KMS-11 (cell line): Measurements from ENCODE around the gene ZBTB44.

Experiments
- H2AFZ ChIP-seq: fragments of 200-600 bp; sonication (generic); 2 replicates; pipeline ENCODE4 v1.6.1; 2016; ENCODE audit warnings: antibody characterized with exemption, mixed run types, low read depth
- H3K27ac ChIP-seq: fragments of 200-600 bp; sonication (generic); 2 replicates; pipeline ENCODE4 v1.6.1; 2016; ENCODE audit warnings: mild to moderate bottlenecking, mixed run types
- H3K27me3 ChIP-seq: fragments of 200-600 bp; sonication (generic); 2 replicates; pipeline ENCODE4 v1.6.1; 2017; ENCODE audit warnings: mild to moderate bottlenecking, low read depth, mixed run types, moderate library complexity; ENCODE audit not compliant: insufficient read depth
- H3K36me3 ChIP-seq: fragments of 200-600 bp; sonication (generic); 2 replicates; pipeline ENCODE4 v1.6.1; 2017; ENCODE audit warnings: mild to moderate bottlenecking, mixed run types; ENCODE audit not compliant: insufficient read depth
- H3K4me1 ChIP-seq: fragments of 200-600 bp; sonication (generic); 2 replicates; pipeline ENCODE4 v1.6.1; 2016; ENCODE audit warnings: mild to moderate bottlenecking, low read depth, mixed run types; ENCODE audit not compliant: poor library complexity, severe bottlenecking
- H3K4me2 ChIP-seq: fragments of 200-600 bp; sonication (generic); 2 replicates; pipeline ENCODE4 v1.7.0; 2016; ENCODE audit warnings: mild to moderate bottlenecking, mixed run types
- H3K4me3 ChIP-seq: fragments of 200-600 bp; sonication (generic); IDR thresholded peaks from 2 replicates; pipeline ENCODE4 v1.6.1; 2017; ENCODE audit warnings: low read depth, low read length, mixed read lengths; ENCODE audit not compliant: insufficient read depth
- H3K79me2 ChIP-seq: fragments of 200-600 bp; sonication (generic); 2 replicates; pipeline ENCODE4 v1.6.1; 2016; ENCODE audit warnings: low read depth, mixed run types; ENCODE audit not compliant: insufficient read depth
- H3K9ac ChIP-seq: fragments of 200-600 bp; sonication (generic); 2 replicates; pipeline ENCODE4 v1.6.1; 2016; ENCODE audit warnings: mild to moderate bottlenecking, mixed run types
- H4K20me1 ChIP-seq: fragments of 200-600 bp; sonication (generic); 2 replicates; pipeline ENCODE4 v1.6.1; 2016; ENCODE audit warnings: mild to moderate bottlenecking, mixed run types; ENCODE audit not compliant: insufficient read depth
- CTCF ChIP-seq: fragments of 200-600 bp; sonication (generic); conservative IDR thresholded peaks from 2 replicates; pipeline ENCODE4 v1.6.1; 2017; ENCODE audit warnings: low read depth, mild to moderate bottlenecking, antibody characterized with exemption, low read length, moderate library complexity, mixed read lengths

Gene ZBTB44

GRCh38 chr11:130308886-130309285, 5.8 kb downstream of the ZBTB44 start:
- no peak overlapping the region for H3K27ac ChIP-seq
- no peak overlapping the region for H2AFZ ChIP-seq
- H3K36me3 ChIP-seq: no peaks in the 10 kb centered on the region
- TF ChIP-seq CTCF: no peak
- H3K4me3 ChIP-seq: no peak overlapping the region
- no peaks in the 10 kb centered on the region for H4K20me1 ChIP-seq
- peaks cover 23% of the 10 kb centered on the region; the same call in 1 of the 2 replicates for H3K79me2 ChIP-seq
- H3K27me3 ChIP-seq: no peaks in the 10 kb centered on the region
- H3K4me1 ChIP-seq: peaks cover 21% of the 10 kb centered on the region
- no peak overlapping the region for H3K4me2 ChIP-seq
- H3K9ac ChIP-seq: no peak overlapping the region

GRCh38 chr11:130308059-130308458, 6.7 kb downstream of the ZBTB44 start:
- Histone ChIP-seq H3K4me1 (peaks cover 18% of the 10 kb centered on the region), H2AFZ (no peak overlapping the region), H4K20me1 (no peaks in the 10 kb centered on the region), H3K4me3 (no peak overlapping the region), H3K4me2 (no peak overlapping the region), H3K9ac (no peak overlapping the region), H3K27me3 (no peaks in the 10 kb centered on the region), H3K79me2 (peaks cover 17% of the 10 kb centered on the region; the same call in 1 of the 2 replicates), H3K27ac (no peak overlapping the region), H3K36me3 (no peaks in the 10 kb centered on the region)
- TF ChIP-seq CTCF: no peak

- H3K79me2 ChIP-seq: peaks cover 2% of the 10 kb centered on the region; the same call in 1 of the 2 replicates
- no peak overlapping the region for H2AFZ ChIP-seq
- H4K20me1 ChIP-seq: no peaks in the 10 kb centered on the region
- no peak overlapping the region for H3K4me2 ChIP-seq
- no peaks in the 10 kb centered on the region for H3K36me3 ChIP-seq
- H3K4me3 ChIP-seq: no peak overlapping the region
- no peak for TF ChIP-seq CTCF
- H3K27ac ChIP-seq: no peak overlapping the region
- peaks cover 10% of the 10 kb centered on the region for H3K4me1 ChIP-seq
- H3K27me3 ChIP-seq: no peaks in the 10 kb centered on the region
- H3K9ac ChIP-seq: no peak overlapping the region
Observed at GRCh38 chr11:130304651-130305050, 10.1 kb downstream of the ZBTB44 start.

- Histone ChIP-seq H3K36me3 (no peaks in the 10 kb centered on the region), H3K4me1 (peaks cover 10% of the 10 kb centered on the region), H3K4me3 (no peak overlapping the region), H3K79me2 (peaks cover 8% of the 10 kb centered on the region; the same call in 1 of the 2 replicates), H3K4me2 (no peak overlapping the region), H3K27me3 (no peaks in the 10 kb centered on the region), H4K20me1 (no peaks in the 10 kb centered on the region), H3K9ac (no peak overlapping the region), H3K27ac (no peak overlapping the region), H2AFZ (no peak overlapping the region)
- TF ChIP-seq CTCF: no peak
Observed at GRCh38 chr11:130301002-130301401, 13.7 kb downstream of the ZBTB44 start.
